Parathyroid adenoma (tissue), 2 donors: ENCODE measurements around the gene INTS13.
"Not testable (repeated sequence)": the region's sequence is repeated elsewhere in the genome, so short reads cannot be mapped to it uniquely, and the experiment has no call there.

Experiments
- H2AFZ ChIP-seq: fragments of 300-600 bp; sonication (generic); one replicate; pipeline ENCODE4 v1.7.0; 2017; ENCODE audit warnings: antibody characterized with exemption, mild to moderate bottlenecking
- H3K27ac ChIP-seq: fragments of 300-600 bp; sonication (generic); one replicate; pipeline ENCODE4 v1.7.0; 2017
- H3K27me3 ChIP-seq: fragments of 300-600 bp; sonication (generic); one replicate; pipeline ENCODE4 v1.7.0; 2017; ENCODE audit warnings: low read length; ENCODE audit not compliant: control insufficient read depth, insufficient read depth
- H3K36me3 ChIP-seq: fragments of 300-600 bp; sonication (generic); one replicate; pipeline ENCODE4 v1.7.0; 2017; ENCODE audit warnings: low read length; ENCODE audit not compliant: control insufficient read depth, insufficient read depth
- H3K4me1 ChIP-seq: fragments of 300-600 bp; sonication (generic); one replicate; pipeline ENCODE4 v1.7.0; 2017; ENCODE audit warnings: control low read depth
- H3K4me2 ChIP-seq: fragments of 300-600 bp; sonication (generic); one replicate; pipeline ENCODE4 v1.7.0; 2017; ENCODE audit warnings: low read length
- H3K4me3 ChIP-seq: fragments of 300-600 bp; sonication (generic); one replicate; pipeline ENCODE4 v1.7.0; 2017; ENCODE audit warnings: low read depth, low read length
- H3K79me2 ChIP-seq: fragments of 300-600 bp; sonication (generic); one replicate; pipeline ENCODE4 v1.7.0; 2017; ENCODE audit warnings: control low read depth
- H3K9ac ChIP-seq: fragments of 300-600 bp; sonication (generic); one replicate; pipeline ENCODE4 v1.7.0; 2017; ENCODE audit warnings: mild to moderate bottlenecking
- H3K9me3 ChIP-seq: fragments of 300-600 bp; sonication (generic); one replicate; pipeline ENCODE4 v1.7.0; 2017; ENCODE audit warnings: low read length; ENCODE audit not compliant: control insufficient read depth
- TF ChIP-seq, protein P1 (sequence below): fragments of 300-600 bp; sonication (generic); IDR thresholded peaks from one replicate; pipeline ENCODE4 v1.7.0; 2017; ENCODE audit warnings: antibody characterized with exemption, mild to moderate bottlenecking
- donor health status: primary hyperparathyroidism.

The INTS13 gene

GRCh38 chr12:26869908-26870459 lies 67.8 kb downstream of the INTS13 start:
- peak overlapping the region; percentile 74 for H3K4me2 ChIP-seq
- peak overlapping the region; percentile 92 for H3K27ac ChIP-seq
- no peaks in the 10 kb centered on the region for H3K27me3 ChIP-seq
- TF ChIP-seq, protein P1, sequence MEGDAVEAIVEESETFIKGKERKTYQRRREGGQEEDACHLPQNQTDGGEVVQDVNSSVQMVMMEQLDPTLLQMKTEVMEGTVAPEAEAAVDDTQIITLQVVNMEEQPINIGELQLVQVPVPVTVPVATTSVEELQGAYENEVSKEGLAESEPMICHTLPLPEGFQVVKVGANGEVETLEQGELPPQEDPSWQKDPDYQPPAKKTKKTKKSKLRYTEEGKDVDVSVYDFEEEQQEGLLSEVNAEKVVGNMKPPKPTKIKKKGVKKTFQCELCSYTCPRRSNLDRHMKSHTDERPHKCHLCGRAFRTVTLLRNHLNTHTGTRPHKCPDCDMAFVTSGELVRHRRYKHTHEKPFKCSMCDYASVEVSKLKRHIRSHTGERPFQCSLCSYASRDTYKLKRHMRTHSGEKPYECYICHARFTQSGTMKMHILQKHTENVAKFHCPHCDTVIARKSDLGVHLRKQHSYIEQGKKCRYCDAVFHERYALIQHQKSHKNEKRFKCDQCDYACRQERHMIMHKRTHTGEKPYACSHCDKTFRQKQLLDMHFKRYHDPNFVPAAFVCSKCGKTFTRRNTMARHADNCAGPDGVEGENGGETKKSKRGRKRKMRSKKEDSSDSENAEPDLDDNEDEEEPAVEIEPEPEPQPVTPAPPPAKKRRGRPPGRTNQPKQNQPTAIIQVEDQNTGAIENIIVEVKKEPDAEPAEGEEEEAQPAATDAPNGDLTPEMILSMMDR = no peak
- no peaks in the 10 kb centered on the region for H3K79me2 ChIP-seq
- no peaks in the 10 kb centered on the region for H3K9me3 ChIP-seq
- H3K9ac ChIP-seq = no peak overlapping the region
- H3K4me3 ChIP-seq = peak overlapping the region; percentile 30
- no peaks in the 10 kb centered on the region for H3K36me3 ChIP-seq
- peak overlapping the region; percentile 82 for H2AFZ ChIP-seq
- peaks cover 56% of the 10 kb centered on the region for H3K4me1 ChIP-seq

- Histone ChIP-seq H3K9me3 (no peaks in the 10 kb centered on the region), H3K9ac (no peak overlapping the region), H3K27me3 (no peaks in the 10 kb centered on the region), H3K4me3 (no peak overlapping the region), H3K4me1 (peaks cover 47% of the 10 kb centered on the region), H2AFZ (peak overlapping the region; percentile 82), H3K27ac (peak overlapping the region; percentile 92), H3K4me2 (no peak overlapping the region), H3K36me3 (no peaks in the 10 kb centered on the region), H3K79me2 (no peaks in the 10 kb centered on the region)
- TF ChIP-seq, protein P1 = no peak
Measured at GRCh38 chr12:26869104-26869494, 68.7 kb downstream of the INTS13 start.

GRCh38 chr12:26868447-26869103 lies 69.2 kb downstream of the INTS13 start:
- Histone ChIP-seq H3K4me3 (no peak overlapping the region), H3K27ac (peak overlapping the region; percentile 92), H3K9me3 (no peaks in the 10 kb centered on the region), H3K4me1 (peaks cover 47% of the 10 kb centered on the region), H3K4me2 (no peak overlapping the region), H2AFZ (peak overlapping the region; percentile 82), H3K9ac (no peak overlapping the region), H3K79me2 (no peaks in the 10 kb centered on the region), H3K27me3 (no peaks in the 10 kb centered on the region), H3K36me3 (no peaks in the 10 kb centered on the region)
- TF ChIP-seq, protein P1 = no peak

- H3K27ac ChIP-seq = no peak overlapping the region
- no peak overlapping the region for H3K4me2 ChIP-seq
- no peaks in the 10 kb centered on the region for H3K9me3 ChIP-seq
- TF ChIP-seq, protein P1 = no peak
- H3K27me3 ChIP-seq = no peaks in the 10 kb centered on the region
- no peaks in the 10 kb centered on the region for H3K79me2 ChIP-seq
- H3K9ac ChIP-seq = no peak overlapping the region
- peaks cover 36% of the 10 kb centered on the region for H3K4me1 ChIP-seq
- no peak overlapping the region for H3K4me3 ChIP-seq
- H2AFZ ChIP-seq = no peak overlapping the region
- no peaks in the 10 kb centered on the region for H3K36me3 ChIP-seq
Measured at GRCh38 chr12:26867080-26867479, 70.7 kb downstream of the INTS13 start.

- Histone ChIP-seq H3K4me1 (peaks cover 5% of the 10 kb centered on the region), H3K9ac (no peak overlapping the region), H3K4me3 (no peak overlapping the region), H3K27me3 (no peaks in the 10 kb centered on the region), H3K36me3 (no peaks in the 10 kb centered on the region), H3K9me3 (no peaks in the 10 kb centered on the region), H3K79me2 (no peaks in the 10 kb centered on the region), H3K27ac (no peak overlapping the region), H3K4me2 (no peak overlapping the region), H2AFZ (no peak overlapping the region)
- TF ChIP-seq, protein P1 = peak; percentile 10
Measured at GRCh38 chr12:26863515-26863914, 74.3 kb downstream of the INTS13 start.

- not testable (repeated sequence) for H2AFZ ChIP-seq, H3K79me2 ChIP-seq, H3K36me3 ChIP-seq, H3K27ac ChIP-seq, H3K27me3 ChIP-seq, H3K9me3 ChIP-seq, H3K4me2 ChIP-seq, H3K4me1 ChIP-seq, H3K9ac ChIP-seq, H3K4me3 ChIP-seq
Measured at GRCh38 chr12:26862787-26863186, 75.0 kb downstream of the INTS13 start.
